GM21390 (cell line): Measurements from ENCODE around the gene EPC2.

Source experiments
- ATAC-seq: cut with Tn5 transposase; IDR thresholded peaks from one replicate; pipeline ENCODE4 v1.9.1; 2021; ENCODE audit not compliant: unreplicated experiment

EPC2 gene

DNA sequence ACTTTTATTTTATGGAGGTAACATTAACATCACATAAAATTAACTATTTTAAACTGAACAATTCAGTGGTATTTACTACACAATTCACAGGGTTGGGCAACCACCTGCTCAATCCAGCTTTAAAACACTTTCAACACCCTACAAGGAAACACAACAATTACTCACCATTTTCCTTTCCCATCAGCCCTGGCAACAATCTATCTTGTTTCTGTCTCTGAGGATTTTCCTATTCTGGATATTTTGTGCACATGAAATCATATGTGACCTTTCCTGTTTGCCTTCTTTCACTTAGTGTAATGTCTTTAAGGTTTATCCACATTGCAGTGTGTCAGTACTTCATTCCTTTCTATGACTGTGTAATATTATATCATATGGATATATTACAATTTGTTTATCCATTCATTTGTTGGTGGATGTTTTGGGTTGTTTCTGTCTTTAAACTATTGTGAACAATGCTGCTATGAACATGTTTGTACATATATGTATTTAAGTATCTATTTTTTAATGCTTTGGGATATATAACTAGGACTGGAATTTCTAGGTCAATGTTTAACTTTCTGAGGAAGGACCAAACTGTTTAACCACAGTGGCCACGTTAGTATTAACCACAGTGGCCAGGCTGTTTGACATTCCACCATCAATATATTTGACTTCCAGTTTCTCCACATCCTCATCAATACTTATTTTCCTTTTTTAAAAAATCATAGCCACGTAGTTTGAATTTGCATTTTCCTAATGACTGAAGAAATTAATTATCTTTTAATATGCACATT is 158.1 kb downstream of the EPC2 start:
- ATAC-seq, result no peak

DNA sequence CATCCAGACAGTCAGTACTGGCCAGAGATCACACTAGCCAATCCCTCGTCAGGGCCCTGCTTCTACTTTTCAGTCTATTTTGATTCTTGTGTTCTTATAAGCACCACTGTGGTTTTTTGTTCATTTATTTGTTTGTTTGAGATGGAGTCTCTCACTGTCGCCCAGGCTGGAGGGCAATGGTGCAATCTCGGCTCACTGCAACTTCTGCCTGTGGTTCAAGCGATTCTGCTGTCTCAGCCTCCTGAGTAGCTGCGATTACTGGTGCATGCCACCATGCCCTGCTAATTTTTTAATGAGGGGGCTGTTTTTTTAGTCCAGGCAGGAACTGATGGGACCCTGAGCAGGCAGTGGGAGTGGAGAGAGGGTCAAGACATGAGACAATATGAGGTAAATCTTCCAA is 165.5 kb downstream of the EPC2 start:
- ATAC-seq, result no peak

- no peak for ATAC-seq
These were observed 167.8 kb downstream of the EPC2 start for GRCh38 chr2:148812306-148812705.

DNA sequence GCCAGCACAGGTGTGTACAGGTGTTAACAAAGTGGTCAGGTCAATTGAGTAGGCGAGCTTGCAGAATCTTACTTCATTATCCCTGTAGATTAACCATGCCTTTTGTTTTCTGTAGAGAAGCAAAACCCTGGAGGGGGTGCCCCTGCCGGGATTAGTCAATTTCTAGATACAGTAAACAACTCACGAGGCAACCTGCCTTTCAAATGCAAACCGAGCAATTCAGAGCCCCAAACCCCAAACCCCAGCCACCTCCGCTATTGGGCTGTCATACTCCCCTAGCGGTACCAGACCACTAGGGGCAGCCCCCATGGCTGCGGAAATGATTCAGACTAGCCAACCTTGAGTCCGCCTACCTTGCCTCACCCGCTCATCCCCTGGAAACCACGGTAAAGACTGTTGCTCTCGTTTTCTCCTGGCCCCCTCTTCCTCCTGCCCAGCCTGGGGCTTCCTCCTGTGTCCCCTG is 169.1 kb downstream of the EPC2 start:
- ATAC-seq, result peak; percentile 97

GRCh38 chr2:148814143-148814859 is 169.8 kb downstream of the EPC2 start:
- ATAC-seq, result no peak

- no peak for ATAC-seq
These were observed 170.4 kb downstream of the EPC2 start for GRCh38 chr2:148814860-148815419.

DNA sequence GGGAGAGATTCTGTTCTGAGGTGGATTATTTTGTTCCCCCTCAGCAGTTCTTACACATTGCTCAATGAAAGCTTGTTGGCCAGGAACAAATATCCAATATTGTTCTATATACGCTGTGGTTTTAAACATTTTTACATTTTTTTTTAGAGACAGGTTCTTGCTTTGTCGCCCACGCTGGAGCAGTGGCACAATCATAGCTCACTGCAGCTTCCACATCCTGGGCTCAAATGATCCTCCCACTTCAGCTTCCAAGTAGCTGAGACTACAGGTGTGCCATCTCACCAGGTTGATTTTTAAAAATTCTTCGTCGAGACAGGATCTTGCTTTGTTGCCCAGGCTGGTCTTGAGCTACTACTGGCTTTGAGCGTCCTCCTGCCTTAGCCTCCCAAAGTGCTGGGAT is 171.6 kb downstream of the EPC2 start:
- no peak for ATAC-seq

DNA sequence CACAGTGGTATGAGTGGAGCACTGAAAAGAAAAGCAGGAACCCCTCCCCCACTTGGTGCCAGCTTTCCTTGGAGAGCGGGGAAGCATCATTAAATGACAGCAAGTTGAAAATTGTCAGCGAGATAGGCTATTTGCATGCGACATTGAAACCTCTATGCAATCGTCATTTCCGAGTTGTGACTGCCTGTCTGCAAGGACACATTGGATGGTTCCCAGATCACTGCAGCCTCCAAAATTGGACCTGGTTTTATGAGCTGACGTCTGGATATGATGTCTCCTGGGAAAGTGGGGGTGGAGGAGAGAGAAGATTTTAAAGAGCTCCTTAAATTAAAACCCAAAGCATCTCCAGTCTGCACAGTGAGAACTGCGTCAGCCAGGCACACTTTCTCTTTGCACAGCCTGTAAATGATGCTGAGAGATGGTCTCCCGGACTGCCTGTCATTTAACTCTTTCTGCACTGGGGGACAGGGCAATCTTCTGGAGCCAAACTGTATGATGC is 172.7 kb downstream of the EPC2 start:
- no peak for ATAC-seq

- ATAC-seq, result no peak
These were observed 174.6 kb downstream of the EPC2 start for GRCh38 chr2:148819019-148819585.

DNA sequence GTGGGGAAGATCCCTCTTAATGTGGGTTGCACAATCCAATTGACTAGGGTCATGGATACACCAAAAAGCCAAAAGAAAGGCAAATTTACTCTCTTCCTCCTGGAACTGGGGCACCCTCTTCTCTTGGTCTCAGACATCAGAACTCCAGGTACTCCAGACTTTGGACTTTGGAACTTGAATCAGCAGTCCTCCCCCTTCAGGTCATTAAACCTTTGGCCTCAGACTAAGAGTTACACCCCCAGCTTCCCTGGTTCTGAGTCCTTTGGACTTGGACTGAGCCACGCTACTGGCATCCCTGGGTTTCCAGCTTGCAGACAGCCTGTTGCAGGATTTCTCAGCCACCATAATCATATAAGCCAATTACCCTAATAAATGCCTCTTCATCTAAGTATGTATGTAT is 179.6 kb downstream of the EPC2 start:
- no peak for ATAC-seq

- no peak for ATAC-seq
These were observed 182.2 kb downstream of the EPC2 start for GRCh38 chr2:148826791-148827190.

DNA sequence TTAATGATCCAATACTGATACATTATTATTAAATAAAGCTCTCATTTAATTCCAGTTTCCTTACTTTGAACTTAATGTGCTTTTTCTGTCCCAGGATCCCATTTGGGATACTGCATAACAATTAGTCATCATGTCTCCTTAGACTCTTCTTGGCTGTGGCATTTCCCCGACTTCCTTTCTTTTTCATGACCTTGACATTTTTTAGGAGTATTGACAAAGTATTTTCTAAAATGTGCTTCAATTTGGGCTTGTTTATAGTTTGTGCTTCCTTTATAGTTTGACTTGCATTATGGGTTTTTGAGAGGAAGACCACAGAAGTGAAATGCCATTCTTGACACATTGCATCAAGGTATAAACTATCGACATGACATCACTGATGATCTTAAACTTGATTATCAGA is 184.4 kb downstream of the EPC2 start:
- ATAC-seq, result no peak

- no peak for ATAC-seq
These were observed 185.1 kb downstream of the EPC2 start for GRCh38 chr2:148829618-148830017.

GRCh38 chr2:148832637-148833036 is 188.1 kb downstream of the EPC2 start:
- no peak for ATAC-seq
